Spleen (tissue), 7 donors: ENCODE results near the gene GABRE.

Source experiments
- CTCF ChIP-seq, 11 experiments: fragments of 200-600 bp in 7 of 11; fragments of 450-650 bp in 4 of 11; sonication (generic) in 4 of 11; IDR thresholded peaks in 8 of 11; conservative IDR thresholded peaks in 3 of 11; 1 replicate in 7 of 11; 2 replicates in 4 of 11; pipeline versions ENCODE4 v1.4.0 to v1.8.0; 2016 to 2021; ENCODE audit warnings: antibody characterized with exemption in 11 of 11, inconsistent platforms in 4 of 11, mild to moderate bottlenecking in 1 of 11
- POLR2A ChIP-seq, 3 donors: fragments of 450-650 bp; IDR thresholded peaks; one replicate each; pipeline ENCODE4 v1.5.1; 2017; ENCODE audit warnings: antibody characterized with exemption in 3 of 3, mild to moderate bottlenecking in 1 of 3
- POLR2AphosphoS5 ChIP-seq, 3 donors: sonication (generic); formaldehyde crosslinking; IDR thresholded peaks; one replicate each; pipeline ENCODE4 v1.5.1; 2017; ENCODE audit warnings: antibody characterized with exemption in 3 of 3
- donor health status: DM: no; HTN: no; CAD: no; lungs with moderate emphysema.
- donor health status: DM: no; HTN: no; CAD: no.
- donor health status: DM: no; HTN: no; CAD: no.

- TF ChIP-seq CTCF (IDR thresholded peaks at IDR 0.05 in 8 of 11, conservative IDR thresholded peaks at IDR 0.05 in 3 of 11) (no peak), POLR2A (IDR thresholded peaks at IDR 0.05) (no peak), POLR2AphosphoS5 (IDR thresholded peaks at IDR 0.05) (no peak)
Measured at GRCh38 chrX:151999813-152000212, 25.3 kb upstream of the GABRE start.
